HG03097 (cell line): ENCODE results near the gene ABCA6.

Source experiments
- ATAC-seq: cut with Tn5 transposase; IDR thresholded peaks from one replicate; pipeline ENCODE4 v1.9.1; 2021; ENCODE audit not compliant: unreplicated experiment, low FRiP score

Gene ABCA6

DNA sequence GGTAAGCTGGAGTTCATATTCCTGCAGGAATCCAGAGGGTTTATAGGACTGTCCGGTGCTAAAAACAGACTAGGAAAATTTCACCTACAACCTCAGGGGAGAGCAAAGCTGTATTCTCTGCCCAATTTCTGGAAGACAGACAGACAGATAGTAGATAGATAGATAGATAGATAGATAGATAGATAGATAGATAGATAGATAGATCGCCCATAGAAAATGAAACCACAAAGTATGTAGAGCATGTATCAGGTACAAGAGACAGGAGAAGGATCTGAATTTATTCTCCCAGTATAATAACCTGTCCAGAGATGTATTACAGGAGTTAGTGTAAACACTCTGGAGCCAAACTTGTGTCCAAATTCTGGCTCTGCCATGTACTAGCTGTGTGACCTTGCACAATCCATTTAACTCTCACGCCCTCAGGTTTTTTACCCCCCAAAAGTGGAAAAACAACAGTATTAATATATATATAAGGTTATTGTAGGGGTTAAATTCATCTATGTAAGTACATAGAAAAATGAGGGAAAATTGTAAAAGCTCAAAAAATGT lies 2.1 kb upstream of the ABCA6 start:
- no peak for ATAC-seq

DNA sequence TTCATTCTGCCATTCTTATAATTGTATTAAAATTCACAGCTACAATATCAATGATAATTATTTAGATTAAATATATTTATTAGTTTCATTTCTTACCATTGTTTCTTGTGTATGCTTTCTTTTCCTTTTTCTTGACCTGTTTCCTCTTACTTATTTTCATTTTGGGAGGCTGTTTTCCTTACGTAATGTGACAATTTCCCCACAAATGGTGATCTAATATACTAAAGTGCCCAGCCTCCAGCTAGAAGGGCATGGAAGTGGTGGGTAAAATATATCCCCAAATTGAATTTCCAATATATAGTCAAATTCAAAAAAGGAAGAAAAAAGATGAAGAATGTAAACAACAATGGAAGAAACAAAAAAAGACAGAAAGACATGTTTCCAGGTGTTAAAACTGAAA lies 1.5 kb upstream of the ABCA6 start:
- no peak for ATAC-seq

DNA sequence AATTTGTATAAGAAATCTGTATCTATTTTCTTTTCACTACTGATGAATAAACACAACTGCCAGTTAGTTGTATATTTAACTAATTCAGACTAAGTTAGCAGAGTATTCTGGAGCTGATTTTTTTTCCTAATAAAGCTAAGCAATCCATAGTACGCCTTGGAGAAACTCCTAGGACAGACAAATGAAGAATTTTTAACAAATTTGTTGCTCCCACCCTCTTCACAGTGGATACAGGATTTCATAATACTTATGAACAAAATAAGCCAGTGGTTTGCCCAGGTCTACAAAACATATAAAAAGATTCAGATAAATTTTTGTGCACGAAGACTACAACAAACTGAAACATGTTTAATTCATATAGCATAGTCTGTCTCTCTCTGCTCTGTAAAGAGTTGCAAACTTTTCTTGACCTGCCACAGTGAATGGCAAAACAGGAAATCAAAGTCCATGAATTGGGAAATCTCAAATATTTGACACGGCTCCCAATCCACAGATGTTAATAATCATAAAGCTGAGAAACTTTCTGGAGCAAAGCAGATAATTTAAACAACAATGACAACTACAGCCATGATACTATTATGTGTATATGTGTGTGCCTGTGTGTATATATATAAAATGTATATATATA lies 594 bp upstream of the ABCA6 start:
- ATAC-seq = no peak

DNA sequence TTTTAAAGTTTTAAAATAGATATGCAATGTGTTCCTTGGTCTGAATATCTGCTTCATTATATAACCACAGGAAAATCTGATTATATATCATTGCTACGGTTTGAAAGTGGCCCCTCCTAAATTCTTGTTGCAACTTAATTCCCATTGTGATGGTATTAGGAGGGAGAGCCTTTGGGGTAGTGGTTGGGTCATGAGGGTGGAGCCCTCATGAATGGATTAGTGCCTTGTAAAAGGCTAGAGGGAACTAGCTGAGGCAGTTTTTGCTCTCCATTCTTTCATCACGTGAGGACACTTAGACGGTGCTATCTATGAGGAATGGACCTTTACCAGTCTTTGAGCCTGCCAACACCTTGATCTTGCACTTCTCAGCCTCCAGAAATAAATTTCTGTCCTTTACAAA lies 7.6 kb downstream of the ABCA6 start:
- no peak for ATAC-seq

DNA sequence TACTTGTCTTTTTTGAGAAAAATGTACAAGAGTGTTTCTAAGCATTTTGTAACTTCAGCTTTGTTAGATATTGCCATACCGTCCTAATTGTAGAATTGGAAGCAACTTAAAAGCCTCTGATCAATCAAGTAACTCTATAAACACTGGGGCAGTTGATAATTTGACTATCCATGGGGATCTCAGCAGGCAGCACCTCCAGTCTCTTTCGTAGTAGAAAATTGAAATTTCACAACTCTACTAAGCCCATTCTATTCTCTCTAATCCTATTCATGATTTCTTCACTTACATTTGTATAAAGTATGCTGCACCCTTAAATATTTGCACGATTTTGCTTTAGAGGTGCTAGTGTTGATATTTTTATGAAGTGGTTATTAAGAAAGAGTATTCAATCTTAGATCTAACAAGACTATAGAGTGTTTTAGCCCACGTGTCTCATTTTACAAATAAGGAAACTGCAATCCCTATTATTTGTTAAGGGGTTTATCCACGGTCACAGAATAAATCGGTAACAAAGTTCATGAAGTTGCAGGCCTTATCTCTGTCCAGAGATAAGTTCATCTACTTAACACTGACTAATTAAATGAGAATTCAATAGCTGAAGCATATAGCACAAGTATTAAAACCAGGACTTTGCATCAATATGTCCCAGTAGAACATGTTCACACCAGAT lies 10.9 kb downstream of the ABCA6 start:
- no peak for ATAC-seq

DNA sequence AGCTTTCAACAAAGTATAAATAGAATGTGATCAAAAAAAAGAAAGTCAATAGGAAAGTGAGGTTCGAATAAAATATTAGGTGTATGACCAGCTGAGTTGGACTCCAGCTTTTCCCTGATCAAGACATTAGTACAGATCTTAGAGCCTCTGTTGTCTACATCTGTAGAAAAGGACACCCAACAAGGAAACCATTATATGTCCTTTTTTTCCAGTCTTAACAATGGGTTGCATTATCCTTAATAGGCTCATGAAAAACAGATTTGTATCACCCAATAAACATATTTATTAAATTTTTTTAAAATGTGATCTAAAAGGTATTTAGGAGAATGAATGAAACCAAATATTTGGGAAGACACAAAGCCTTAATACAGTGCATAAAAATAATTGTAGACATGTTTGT lies 18.1 kb downstream of the ABCA6 start:
- ATAC-seq = no peak

DNA sequence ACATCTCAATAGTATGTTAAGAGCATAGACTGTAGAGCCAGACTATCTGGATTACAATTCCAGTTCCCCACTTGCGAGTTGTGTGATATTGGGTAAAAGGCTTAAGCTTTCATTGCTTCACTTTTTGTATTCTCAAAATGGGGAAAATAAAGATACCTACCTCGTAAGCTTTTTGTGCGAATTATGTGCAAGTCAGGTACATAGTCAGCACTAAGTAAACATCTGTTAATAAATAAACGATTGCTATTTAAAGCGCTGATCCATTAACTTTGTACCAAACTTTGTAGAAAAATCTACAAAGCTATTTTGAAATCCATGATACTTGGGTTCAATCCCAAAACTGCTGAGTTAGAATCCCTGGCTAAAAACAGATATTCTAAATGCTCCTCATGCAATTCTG lies 19.6 kb downstream of the ABCA6 start:
- ATAC-seq = no peak

DNA sequence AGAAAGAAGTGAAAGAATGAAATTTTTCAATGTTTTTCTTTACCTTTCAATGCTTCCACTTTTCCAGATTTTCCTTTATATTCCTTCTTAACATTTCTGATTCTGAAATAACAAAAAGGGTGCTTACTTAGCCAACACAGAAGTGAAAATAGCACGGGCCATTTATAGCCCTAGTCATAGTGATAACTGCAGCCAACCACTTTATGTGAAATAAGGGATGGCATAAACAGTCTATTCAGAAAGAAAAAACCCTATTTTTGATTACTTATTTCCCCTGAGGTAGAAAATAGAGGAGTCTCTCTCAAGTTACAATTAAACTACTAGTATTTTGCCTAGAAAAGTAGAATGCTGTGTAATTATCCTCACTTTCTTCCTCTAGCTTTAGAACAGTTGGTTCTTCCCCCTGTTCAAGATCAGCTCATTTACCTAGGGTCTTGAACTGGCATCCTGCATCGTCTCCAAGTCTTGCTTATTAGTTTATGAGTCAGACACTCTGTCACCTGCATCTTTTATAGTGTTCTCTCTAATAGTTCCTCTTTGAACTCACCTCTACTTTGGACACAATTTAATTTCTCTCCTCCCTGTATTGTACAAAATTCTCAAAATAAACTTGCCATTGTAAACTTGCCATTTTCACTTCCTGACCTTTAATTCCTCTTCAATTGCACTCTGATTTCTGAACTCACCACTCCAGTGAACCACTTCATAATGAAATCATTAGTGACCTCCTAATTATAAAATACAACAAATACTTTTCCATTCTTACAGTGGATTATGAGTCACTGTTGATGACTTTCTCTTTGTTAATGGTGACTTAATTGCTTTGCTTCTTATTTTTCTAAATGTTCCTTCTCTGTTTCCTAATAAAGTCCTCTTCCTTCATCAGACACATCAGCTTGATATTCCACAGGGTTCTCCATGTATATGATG lies 23.6 kb downstream of the ABCA6 start:
- ATAC-seq = peak; percentile 35

DNA sequence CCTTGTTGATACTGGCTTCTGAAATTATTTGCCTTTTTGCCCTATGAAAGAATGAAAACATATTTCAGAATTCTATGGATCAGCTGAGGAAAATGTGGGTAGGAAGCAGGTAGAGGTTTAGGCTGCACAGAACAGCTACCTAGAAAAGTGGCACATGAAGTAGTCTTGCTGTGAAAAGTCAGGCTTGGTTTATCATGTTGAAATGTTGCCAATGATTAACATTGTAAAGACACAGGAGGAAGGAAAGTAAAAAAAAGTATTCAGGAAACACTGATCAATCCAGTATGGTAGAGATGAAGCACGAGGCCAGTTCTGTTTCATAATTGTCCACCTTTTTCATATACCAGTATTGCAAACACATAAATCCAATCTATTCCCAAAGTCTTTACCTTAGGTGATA lies 29.9 kb downstream of the ABCA6 start:
- no peak for ATAC-seq

DNA sequence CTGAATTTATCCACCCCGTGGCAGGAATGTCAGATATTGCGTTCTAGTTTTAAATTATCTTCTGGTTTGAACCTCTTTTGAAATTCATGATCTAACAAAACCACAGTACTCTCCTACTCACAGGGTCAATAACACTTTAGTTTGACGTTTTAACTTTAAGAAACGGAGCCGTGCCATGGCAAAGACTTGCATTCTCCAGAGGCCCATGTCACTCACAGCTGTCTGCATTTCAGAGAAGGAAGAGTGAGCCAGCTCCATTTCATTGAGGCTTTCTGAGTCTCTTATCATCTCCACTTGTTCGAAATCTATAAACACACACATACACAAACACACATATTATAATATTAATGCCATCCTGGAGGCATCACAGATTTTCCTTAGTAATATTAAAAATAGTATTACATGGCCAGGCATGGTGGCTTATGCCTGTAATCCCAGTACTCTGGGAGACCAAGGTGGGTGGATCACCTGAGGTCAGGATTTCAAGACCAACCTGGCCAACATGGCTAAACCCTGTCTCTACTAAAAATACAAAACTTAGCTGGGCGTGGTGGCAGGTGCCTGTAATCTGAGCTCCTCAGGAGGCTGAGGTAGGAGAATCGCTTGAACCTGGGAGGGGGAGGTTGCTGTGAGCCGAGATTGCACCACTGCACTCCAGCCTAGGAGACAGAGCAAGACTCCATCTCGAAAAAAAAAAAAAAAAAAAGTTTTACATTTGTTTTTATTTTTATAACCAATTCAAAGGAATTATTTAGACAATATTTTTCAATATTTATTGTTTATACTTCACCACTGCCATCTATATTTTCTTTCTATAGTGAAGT lies 35.6 kb downstream of the ABCA6 start:
- ATAC-seq = no peak

DNA sequence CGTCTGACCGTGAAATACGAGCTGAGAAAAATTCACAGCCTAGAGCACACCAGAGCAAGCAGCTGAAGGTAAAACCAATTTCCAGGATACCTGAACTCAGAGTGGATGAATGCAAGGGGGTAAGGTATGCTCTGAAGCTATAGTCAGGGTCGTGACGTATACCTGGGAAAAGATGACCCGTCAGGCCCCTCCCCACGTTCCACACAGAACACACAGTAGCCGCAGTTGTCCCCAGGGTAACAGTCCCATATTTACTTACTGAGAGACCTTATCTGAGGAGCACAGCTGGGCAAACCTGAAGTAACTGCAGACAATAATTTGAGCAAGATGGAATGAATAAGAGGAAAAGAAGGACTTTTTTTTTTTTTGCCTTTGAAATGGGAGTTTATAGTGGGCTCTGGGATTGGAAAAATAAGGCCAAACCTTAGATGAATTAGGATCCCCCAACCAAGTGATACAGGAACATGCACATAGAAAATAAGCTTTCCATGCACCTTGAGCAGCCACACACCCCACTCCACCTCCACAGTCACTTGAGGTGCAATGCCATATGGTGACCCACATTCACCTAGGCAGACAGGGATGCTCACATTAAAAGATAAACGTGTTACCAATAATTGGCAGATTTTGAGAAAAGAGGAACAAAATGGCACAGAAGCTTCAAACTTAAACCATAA lies 38.0 kb downstream of the ABCA6 start:
- ATAC-seq = no peak

DNA sequence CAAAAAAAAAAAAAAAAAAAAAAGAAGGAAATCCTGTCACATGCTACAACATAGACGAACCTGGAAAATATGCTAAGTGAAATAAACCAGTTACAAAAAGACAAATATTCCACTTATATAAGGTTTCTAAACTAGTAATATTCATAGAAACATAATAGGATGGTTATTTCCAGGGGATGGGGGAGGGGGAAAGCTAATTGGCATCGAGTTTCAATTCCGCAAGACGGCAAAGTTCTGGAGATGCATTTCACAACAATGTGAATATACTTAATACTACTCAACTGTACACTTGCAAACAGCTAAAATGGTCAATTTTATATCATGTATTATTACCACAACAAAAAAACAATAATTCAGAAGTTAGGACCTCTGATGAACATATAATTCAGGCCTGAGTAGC lies 43.1 kb downstream of the ABCA6 start:
- no peak for ATAC-seq

DNA sequence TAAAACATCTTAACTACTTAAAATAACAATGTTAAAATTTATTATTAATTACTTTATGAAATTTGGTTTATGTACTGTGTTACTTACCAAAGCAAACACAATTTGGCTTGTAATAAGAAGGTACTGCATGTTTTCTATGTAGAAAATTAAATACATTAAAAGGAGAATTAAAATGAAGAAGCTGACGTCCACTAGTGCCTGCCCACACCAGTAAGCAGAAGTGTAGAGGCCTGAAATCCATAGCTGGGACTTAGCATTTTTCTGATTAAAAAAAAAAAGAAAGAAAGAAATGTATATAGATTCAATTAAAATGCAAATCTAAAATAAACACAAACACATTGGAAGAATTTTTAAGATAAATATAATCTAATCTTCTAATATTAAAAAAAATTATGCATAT lies 45.2 kb downstream of the ABCA6 start:
- no peak for ATAC-seq

DNA sequence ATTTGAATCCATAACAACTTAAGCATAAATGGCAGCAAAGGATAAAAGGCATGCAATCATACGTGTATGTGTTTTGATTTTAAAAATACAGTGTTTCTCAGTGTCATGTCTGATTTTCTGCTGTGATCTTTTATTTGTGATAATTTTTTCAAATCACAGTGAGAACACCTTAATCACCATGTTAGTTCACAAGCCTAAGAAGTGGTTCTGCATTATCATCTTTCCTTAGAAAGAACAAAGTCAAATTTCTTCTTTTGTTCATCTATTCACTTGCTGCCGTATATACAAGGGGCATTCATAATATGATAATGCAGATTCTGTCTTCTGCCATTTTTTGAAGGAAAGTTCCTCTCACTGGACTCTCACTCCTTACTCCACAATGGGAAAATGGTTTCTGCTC lies 47.7 kb downstream of the ABCA6 start:
- ATAC-seq = no peak

DNA sequence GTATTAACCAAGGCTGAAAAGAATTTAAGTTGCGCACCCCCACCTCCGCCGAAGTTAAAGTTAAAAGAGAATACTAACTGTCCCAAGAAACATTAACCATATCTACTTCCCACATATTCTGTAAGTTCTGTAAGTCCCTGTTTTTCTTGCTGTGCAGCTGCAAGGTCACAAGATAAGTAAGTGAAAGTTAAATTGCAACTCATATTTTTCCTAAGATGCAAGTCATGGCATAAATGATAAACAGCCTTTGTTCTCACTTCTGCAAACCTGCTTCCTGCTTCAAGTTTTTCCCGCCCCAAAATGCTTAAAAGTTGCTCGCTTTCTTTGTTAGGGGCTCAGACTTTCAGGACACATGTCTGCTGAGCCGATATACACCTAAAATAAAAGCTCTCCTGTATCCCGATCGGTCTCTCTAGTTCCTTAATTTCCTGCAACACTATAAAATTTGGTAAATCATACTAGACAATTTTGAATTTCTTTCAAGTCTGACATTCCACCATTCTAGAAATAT lies 48.4 kb downstream of the ABCA6 start:
- ATAC-seq = no peak

DNA sequence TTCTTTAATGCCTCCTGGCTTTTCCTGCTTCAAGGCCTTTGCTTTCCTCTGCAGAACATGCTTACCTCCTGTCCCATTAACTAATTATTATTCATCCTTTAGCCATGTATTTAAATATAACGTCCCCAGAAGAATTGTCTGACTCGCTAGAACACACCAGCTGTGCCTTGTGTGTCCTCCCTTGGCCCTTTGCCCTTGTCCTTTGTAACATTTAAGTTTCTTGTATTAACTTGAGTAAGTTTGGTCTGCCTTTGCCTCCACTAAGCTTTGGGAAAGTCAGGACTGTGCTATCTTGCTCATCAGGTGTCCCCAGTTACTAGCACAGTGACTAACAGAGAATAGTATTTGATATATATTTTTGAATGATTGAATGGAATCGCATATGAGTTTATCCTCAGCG lies 51.3 kb downstream of the ABCA6 start:
- ATAC-seq = no peak

DNA sequence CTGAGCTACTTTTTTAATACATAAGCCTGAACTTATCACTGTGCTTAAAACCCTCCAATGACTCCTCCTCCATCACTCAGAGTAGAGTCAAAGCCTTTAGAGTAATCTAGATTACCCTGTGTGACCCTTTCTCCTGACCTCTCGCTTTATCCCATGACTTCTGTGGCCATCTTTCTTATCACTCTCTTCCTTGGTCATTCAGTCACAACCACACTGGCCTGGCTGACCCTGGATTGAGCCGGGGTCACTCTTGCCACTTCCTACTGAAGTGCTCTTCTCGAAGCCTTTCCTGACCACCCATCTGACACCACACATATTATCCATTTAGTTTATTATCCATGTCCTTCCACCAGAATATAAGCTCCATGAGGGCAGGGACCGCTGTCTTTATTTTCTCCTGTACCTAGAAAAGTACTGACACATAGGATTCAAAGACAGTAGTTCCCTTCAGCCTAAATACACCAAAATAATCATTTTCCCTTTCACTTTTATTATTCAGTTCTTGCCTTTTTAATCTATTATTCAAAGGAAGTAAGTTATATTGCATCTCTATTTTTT lies 53.0 kb downstream of the ABCA6 start:
- ATAC-seq = no peak

DNA sequence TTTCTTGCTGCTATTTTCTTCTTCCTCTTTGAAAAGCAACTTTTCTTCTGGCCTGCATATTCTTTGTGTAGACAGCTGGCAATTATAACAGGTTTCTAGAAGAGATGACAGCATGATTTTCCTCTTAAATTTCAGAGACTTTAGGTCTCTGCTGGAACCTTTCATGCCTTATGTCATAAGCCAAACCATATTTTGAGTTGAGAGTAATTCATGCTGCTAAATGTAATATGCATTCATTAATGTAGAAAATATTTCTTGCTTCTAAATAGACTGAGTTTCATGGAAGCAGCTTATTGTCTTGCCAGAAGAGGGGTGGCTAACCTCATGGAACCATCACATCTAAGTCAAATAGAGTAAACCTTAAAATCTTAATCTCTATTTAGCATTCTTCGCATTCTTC lies 55.1 kb downstream of the ABCA6 start:
- no peak for ATAC-seq

DNA sequence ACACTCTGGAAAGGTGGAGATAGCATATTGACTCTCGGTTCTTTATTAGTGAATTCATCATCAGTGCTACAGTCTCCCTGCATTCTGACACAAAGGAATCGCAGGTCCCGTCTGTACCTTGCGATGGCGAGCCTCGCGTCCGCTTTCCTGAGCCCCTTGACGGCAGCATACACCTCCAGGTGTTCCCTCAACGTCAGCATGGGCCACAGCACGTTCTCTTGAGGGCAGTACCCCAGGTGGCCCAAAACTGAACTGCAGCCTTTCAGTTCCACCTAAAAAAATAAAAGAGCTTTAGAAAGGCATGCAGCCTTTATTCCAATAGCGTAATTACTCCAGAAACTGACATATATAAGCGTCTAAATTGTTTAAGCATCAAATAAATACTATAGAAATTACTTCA lies 56.8 kb downstream of the ABCA6 start:
- no peak for ATAC-seq
